GM12878 (cell line): ENCODE measurements around the gene MYH9. TPM values are rescaled to one million over a fixed set of nuclear protein-coding genes. Genes with fewer than 3 reads are reported as not detected.
A peak's percentile ranks its signal among the peaks of the same experiment; 100 is the strongest.

ENCODE experiments used
- ATAC-seq: fragments of 200-7000 bp; cut with Tn5 transposase; 3 replicates; pipeline ENCODE4 v1.9.1; 2020; ENCODE audit warnings: mild to moderate bottlenecking, moderate library complexity
- BruUV-seq: library from RNA; stranded (reverse); fragments of 400-500 nt; replicated peaks from 2 replicates; lab custom pipeline; 2021; lab: Mats Ljungman, UMichigan
- CTCF ChIA-PET: fragments of 300-600 bp; sonication (Branson Sonifier 250); formaldehyde crosslinking; extraction: SDS; loops from one replicate; lab custom pipeline; 2021; ENCODE audit warnings: inconsistent platforms; lab: Yijun Ruan, JAX
- POLR2A ChIA-PET: fragments of 350-600 bp; formaldehyde crosslinking; extraction: SDS; loops from one replicate; lab custom pipeline; 2021; ENCODE audit warnings: inconsistent platforms; lab: Charles Lee
- RAD21 ChIA-PET: fragments of 300-600 bp; sonication (Branson Sonifier 250); formaldehyde crosslinking; loops from one replicate; lab custom pipeline; 2023; ENCODE audit warnings: antibody characterized with exemption; ENCODE audit not compliant: unreplicated experiment; lab: Charles Lee
- SMC1A ChIA-PET: fragments of 300-600 bp; sonication (Branson Sonifier 250); formaldehyde crosslinking; loops from one replicate; lab custom pipeline; 2023; ENCODE audit not compliant: unreplicated experiment, uncharacterized antibody; lab: Charles Lee
- DNase-seq: peaks from one replicate; pipeline ENCODE4 v3.0.0-alpha.2; 2011; ENCODE audit warnings: low read depth, low spot score
- FAIRE-seq: peaks from 3 replicates; lab custom pipeline; 2011; peaks lifted over from hg19 to GRCh38; lab: Jason Lieb, UNC
- H2AFZ ChIP-seq: 2 replicates; pipeline ENCODE4 v1.6.0; 2011; ENCODE audit warnings: low read depth, low read length, control low read depth; ENCODE audit not compliant: control insufficient read depth
- H3K27ac ChIP-seq: 2 replicates; pipeline ENCODE4 v1.5.1; 2011; ENCODE audit warnings: control low read depth; ENCODE audit not compliant: control insufficient read depth, insufficient read depth
- H3K27me3 ChIP-seq, 2 experiments: replicated peaks in 1 of 2; 2 replicates each; pipeline versions ENCODE4 v1.6.0 to v1.6.1; 2011; ENCODE audit warnings: low read length in 1 of 2; ENCODE audit not compliant: control insufficient read depth in 2 of 2, insufficient read depth in 2 of 2
- H3K36me3 ChIP-seq, 2 experiments: 2 replicates each; pipeline ENCODE4 v1.5.1; 2011; ENCODE audit warnings: low read length in 1 of 2; ENCODE audit not compliant: control insufficient read depth in 2 of 2, insufficient read depth in 2 of 2
- H3K4me1 ChIP-seq: 2 replicates; pipeline ENCODE4 v1.6.1; 2011; ENCODE audit warnings: mild to moderate bottlenecking, low read length, moderate library complexity, mixed read lengths; ENCODE audit not compliant: control insufficient read depth, insufficient read depth
- H3K4me2 ChIP-seq: 2 replicates; pipeline ENCODE4 v1.6.0; 2011; ENCODE audit warnings: control low read depth; ENCODE audit not compliant: control insufficient read depth, insufficient read depth
- H3K4me3 ChIP-seq: fragments of 200-600 bp; sonication (generic); 2 replicates; pipeline ENCODE4 v1.5.1; 2016
- H3K79me2 ChIP-seq: 2 replicates; pipeline ENCODE4 v1.6.0; 2011; ENCODE audit warnings: low read length; ENCODE audit not compliant: control insufficient read depth, insufficient read depth
- H3K9ac ChIP-seq: 2 replicates; pipeline ENCODE4 v1.8.0; 2011; ENCODE audit warnings: low read length, control low read depth, mixed read lengths; ENCODE audit not compliant: control insufficient read depth, insufficient read depth
- H3K9me3 ChIP-seq: replicated peaks from 3 replicates; pipeline ENCODE4 v1.5.1; 2011; ENCODE audit warnings: mild to moderate bottlenecking, low read length; ENCODE audit not compliant: control insufficient read depth, insufficient read depth
- H4K20me1 ChIP-seq: 2 replicates; pipeline ENCODE4 v1.6.0; 2011; ENCODE audit not compliant: control insufficient read depth, insufficient read depth
- CREB1 ChIP-seq: IDR thresholded peaks from 2 replicates; pipeline ENCODE4 v1.6.1; 2012; ENCODE audit warnings: low read depth, mild to moderate bottlenecking, inconsistent platforms
- EGR1 ChIP-seq, 2 experiments: IDR thresholded peaks; 1 replicate in 1 of 2; 2 replicates in 1 of 2; pipeline ENCODE4 v1.6.1; 2011 to 2012; ENCODE audit warnings: low read depth in 2 of 2, low read length in 2 of 2, borderline replicate concordance in 1 of 2, mild to moderate bottlenecking in 1 of 2, moderate library complexity in 1 of 2
- FOS ChIP-seq: IDR thresholded peaks from 3 replicates; pipeline ENCODE4 v1.6.1; 2011; ENCODE audit warnings: borderline replicate concordance; ENCODE audit not compliant: insufficient read length; ENCODE audit errors: extremely low read depth
- NR2F1 ChIP-seq: fragments of 450-650 bp; conservative IDR thresholded peaks from 2 replicates; pipeline ENCODE4 v1.6.1; 2017; ENCODE audit warnings: mild to moderate bottlenecking
- POLR2AphosphoS2 ChIP-seq: IDR thresholded peaks from 2 replicates; pipeline ENCODE4 v1.6.1; 2011; ENCODE audit warnings: low read depth, mild to moderate bottlenecking, low read length, improper control_type of control experiment, moderate library complexity
- SMAD5 ChIP-seq: IDR thresholded peaks from 2 replicates; pipeline ENCODE4 v1.6.1; 2016; ENCODE audit warnings: antibody characterized with exemption, low read depth
- SPI1 ChIP-seq: IDR thresholded peaks from 2 replicates; pipeline ENCODE4 v1.6.1; 2011; ENCODE audit warnings: low read depth, mild to moderate bottlenecking, low read length, moderate library complexity, borderline replicate concordance; ENCODE audit not compliant: insufficient read depth
- USF1 ChIP-seq: IDR thresholded peaks from 2 replicates; pipeline ENCODE4 v1.6.1; 2011; ENCODE audit warnings: borderline replicate concordance, low read depth, mild to moderate bottlenecking, moderate library complexity, mixed read lengths, low read length; ENCODE audit not compliant: insufficient read depth; ENCODE audit errors: extremely low read length
- WGBS: methylation state at CpG from one replicate; pipeline ENCODE4 v1.1.6; 2016; ENCODE audit warnings: low lambda C conversion rate; ENCODE audit not compliant: insufficient replicate concordance, insufficient coverage; ENCODE audit errors: missing lambda C conversion rate; 5-methylcytosine and 5-hydroxymethylcytosine counted together
- in situ Hi-C: fragments of 300-500 bp; cut with MboI; formaldehyde crosslinking; loops from 9 replicates; pipeline ENCODE4 v1.14.3; 2018; ENCODE audit warnings: mixed read lengths
- intact Hi-C: fragments of 100-400 bp; cut with micrococcal nuclease; formaldehyde crosslinking; loops from one replicate; pipeline ENCODE4 v1.14.2; 2022; ENCODE audit not compliant: unreplicated experiment
- polyA plus RNA-seq, 11 experiments: library from polyadenylated mRNA; depleted of rRNA in 4 of 11; unstranded in 6 of 11; stranded (reverse) in 5 of 11; fragments of >200 nt; fragmentation: Nextera tagmentation in 4 of 11; fragmentation: Illumina TruSeq in 1 of 11; extraction: Ambion mirVana in 4 of 11; extraction: Trizol in 1 of 11; gene quantifications; 1 replicate in 1 of 11; 2 replicates in 10 of 11; pipeline versions ENCODE4 v1.2.1 to v1.2.3, GENCODE V29; 2011 to 2016; ENCODE audit warnings: inconsistent platforms in 2 of 11, missing spikeins in 2 of 11, low read depth in 1 of 11
- total RNA-seq, 4 experiments: library from RNA; depleted of rRNA in 3 of 4; stranded (reverse); fragments of >200 nt in 3 of 4; fragmentation: Illumina TruSeq in 1 of 4; extraction: Trizol in 1 of 4; gene quantifications; 2 replicates each; pipeline versions ENCODE4 v1.2.1 to v1.2.3, GENCODE V29; 2013 to 2021

MYH9 gene
- total and polyA plus RNA-seq, 10 of the 15 experiments (the other 5 are each of a cell fraction or from before 2014, with no cell fraction given) = 5.1 to 525 (median 145) TPM

- TF ChIP-seq USF1 (peak; percentile 2), SMAD5 (no peak), NR2F1 (peak; percentile 48; the same call in 1 of the 2 replicates), SPI1 (0 out of 2 replicates have a peak, but pooled peaks have one; percentile 1)
Measured at GRCh38 chr22:36369922-36370791, 17.6 kb downstream of the MYH9 start (continued).

DNA sequence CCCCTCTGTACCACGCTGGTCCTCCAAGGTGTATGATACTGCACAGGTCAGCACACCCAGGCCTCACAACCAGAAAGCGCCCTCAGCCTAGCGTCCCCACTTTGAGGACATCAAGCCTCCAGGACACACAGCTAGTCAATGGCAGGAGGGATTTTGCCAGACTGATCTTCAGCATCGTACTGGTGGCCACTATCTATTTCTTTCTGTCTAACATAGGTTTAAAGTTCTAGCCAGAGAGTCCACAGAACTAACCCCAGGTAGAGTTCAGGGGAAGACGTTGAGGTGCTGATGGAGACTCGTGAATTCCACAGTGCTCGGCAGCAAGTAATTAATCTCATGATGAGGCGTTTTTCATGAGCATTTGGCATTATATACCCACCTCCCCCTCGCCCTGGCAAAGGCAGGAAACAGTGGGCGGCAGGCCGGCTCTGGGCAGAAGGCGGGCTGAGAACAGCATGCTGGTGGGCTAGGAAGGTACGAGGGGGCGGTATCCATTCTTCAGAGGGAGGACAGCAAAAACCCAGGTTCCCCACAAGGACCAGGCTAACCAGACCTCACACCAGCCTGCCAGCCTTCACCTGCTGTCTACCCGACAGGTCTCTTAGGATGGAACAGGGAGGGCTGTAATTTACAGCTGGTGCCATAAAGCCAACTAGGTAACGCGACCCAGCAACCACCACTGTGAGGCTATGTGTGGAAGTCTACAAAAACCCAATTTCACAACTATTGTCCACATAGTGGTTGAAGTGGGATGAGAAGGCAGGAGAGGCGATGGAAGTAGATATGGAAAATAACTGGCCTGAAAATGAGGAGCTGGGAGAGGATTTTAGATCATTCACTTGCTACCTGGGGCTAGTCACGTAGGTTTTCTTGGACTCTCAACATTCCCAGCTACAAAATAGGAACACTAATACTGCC, 18.5 kb downstream of the MYH9 start:
- 30% methylated on average over 19 of the region's 19 CpGs for WGBS
- intact Hi-C loops = no loop called here
- DNase-seq = no peak
- SMC1A ChIA-PET = interaction anchor here (0.7 to 4.1 kb wide), 7 partner anchors 8 to 93 kb away, joined by 3 to 20 read pairs (median 9); no protein-coding TSS in a partner anchor
- TF ChIP-seq CREB1 (no peak), FOS (no peak), EGR1 (IDR thresholded peaks at IDR 0.05; ENCODE audit: borderline replicate concordance in 1 of 2, low read depth in 2 of 2, low read length in 2 of 2) (peak in 1 of 2 experiments; percentile 26; a peak in 1 of 3 replicates), POLR2AphosphoS2 (no peak)
- TF ChIP-seq, all 136 proteins: peak for 1
- POLR2A ChIA-PET = interaction anchor here (0.6 to 1.0 kb wide), 3 partner anchors 9 to 23 kb away, joined by 3 to 4 read pairs (median 4); no protein-coding TSS in a partner anchor
- H3K79me2 ChIP-seq = peaks cover 98% of the 10 kb centered on the region
- no peak for FAIRE-seq
- in situ Hi-C loops = no loop called here
- peaks cover 74% of the 10 kb centered on the region for H3K4me1 ChIP-seq
- peaks cover 15 to 28% of the 10 kb centered on the region in 2 experiments; a peak in 3 of 4 replicates for H3K36me3 ChIP-seq
- peaks cover 19% of the 10 kb centered on the region for H4K20me1 ChIP-seq
- CTCF ChIA-PET = interaction anchor here (1.4 to 3.2 kb wide), 3 partner anchors 11 to 101 kb away, joined by 4 to 10 read pairs (median 4); no protein-coding TSS in a partner anchor
- H3K27ac ChIP-seq = no peak overlapping the region; the same call in 1 of the 2 replicates
- H3K4me2 ChIP-seq = peak overlapping the region; percentile 49
- H3K9me3 ChIP-seq = no peaks in the 10 kb centered on the region
- BruUV-seq = no TSS peak
- no peaks in the 10 kb centered on the region for H3K27me3 ChIP-seq
- no peak overlapping the region for H2AFZ ChIP-seq
- no peak overlapping the region for H3K4me3 ChIP-seq
- ATAC-seq = no peak
- RAD21 ChIA-PET = interaction anchor here (0.9 to 1.7 kb wide), 3 partner anchors 16 to 38 kb away, joined by 3 to 9 read pairs (median 5); no protein-coding TSS in a partner anchor
- H3K9ac ChIP-seq = no peak overlapping the region; the same call in 1 of the 2 replicates
